ENCODE data around the gene TEX48. TPM values are rescaled to one million over a fixed set of nuclear protein-coding genes. Genes with fewer than 3 reads are reported as not detected.

TEX48 gene
- total RNA-seq, 1 experiment from 2014 or later, result not detected

- no peaks in the 10 kb centered on the region for H3K27me3 ChIP-seq (replicated peaks; ENCODE audit: control insufficient read depth, insufficient read depth, low read length)
- Mint-ChIP-seq H3K27ac (ENCODE audit: unreplicated experiment) (no peak overlapping the region), H3K4me3 (ENCODE audit: unreplicated experiment) (no peak overlapping the region), H3K4me1 (ENCODE audit: low read depth, unreplicated experiment) (no peaks in the 10 kb centered on the region), H3K36me3 (ENCODE audit: insufficient read depth, unreplicated experiment) (peaks cover 14% of the 10 kb centered on the region), H3K9me3 (ENCODE audit: unreplicated experiment) (no peaks in the 10 kb centered on the region), H3K27me3 (ENCODE audit: insufficient read depth, unreplicated experiment) (no peaks in the 10 kb centered on the region)
- TSS peak; percentile 25 for BruUV-seq (replicated peaks)
- CTCF ChIA-PET, result no interaction called here
- H3K36me3 ChIP-seq (ENCODE audit: control insufficient read depth, insufficient read depth, low read length), result no peaks in the 10 kb centered on the region; the same call in 1 of the 2 replicates
- H3K9me3 ChIP-seq, result peaks cover 3% of the 10 kb centered on the region; the same call in 1 of the 2 replicates
- no peaks in the 10 kb centered on the region for H3K4me1 ChIP-seq
- POLR2A ChIA-PET, result no interaction called here
- intact Hi-C loops (cut with micrococcal nuclease; ENCODE audit: unreplicated experiment), result no loop called here
- no peak for DNase-seq
- no peak overlapping the region for H3K4me3 ChIP-seq (ENCODE audit: low read depth, low read length)
- TF ChIP-seq CTCF (IDR thresholded peaks at IDR 0.05; ENCODE audit: insufficient read depth in 1 of 2, low read depth in 1 of 2, low read length in 1 of 2, severe bottlenecking in 1 of 2, unreplicated experiment in 1 of 2), result no peak
Measured at GRCh38 chr9:114643896-114644295, 38.1 kb downstream of the TEX48 start.

GRCh38 chr9:114643001-114643400 is 39.0 kb downstream of the TEX48 start:
- H3K4me1 Mint-ChIP-seq (ENCODE audit: low read depth, unreplicated experiment), result no peaks in the 10 kb centered on the region
- Histone ChIP-seq H3K27me3 (replicated peaks; ENCODE audit: control insufficient read depth, insufficient read depth, low read length) (no peaks in the 10 kb centered on the region), H3K9me3 (peaks cover 3% of the 10 kb centered on the region; the same call in 1 of the 2 replicates), H3K4me1 (no peaks in the 10 kb centered on the region), H3K36me3 (ENCODE audit: control insufficient read depth, insufficient read depth, low read length) (no peaks in the 10 kb centered on the region; the same call in 1 of the 2 replicates), H3K4me3 (ENCODE audit: low read depth, low read length) (no peak overlapping the region)
- peaks cover 14% of the 10 kb centered on the region for H3K36me3 Mint-ChIP-seq (ENCODE audit: insufficient read depth, unreplicated experiment)
- no peak overlapping the region for H3K27ac Mint-ChIP-seq (ENCODE audit: unreplicated experiment)
- no peak for DNase-seq
- H3K4me3 Mint-ChIP-seq (ENCODE audit: unreplicated experiment), result no peak overlapping the region
- H3K27me3 Mint-ChIP-seq (ENCODE audit: insufficient read depth, unreplicated experiment), result no peaks in the 10 kb centered on the region
- H3K9me3 Mint-ChIP-seq (ENCODE audit: unreplicated experiment), result no peaks in the 10 kb centered on the region
- no peak for TF ChIP-seq CTCF (IDR thresholded peaks at IDR 0.05; ENCODE audit: insufficient read depth in 1 of 2, low read depth in 1 of 2, low read length in 1 of 2, severe bottlenecking in 1 of 2, unreplicated experiment in 1 of 2)
- ChIA-PET POLR2A (no interaction called here), CTCF (no interaction called here)
- intact Hi-C loops (cut with micrococcal nuclease; ENCODE audit: unreplicated experiment), result no loop called here
- no TSS peak for BruUV-seq (replicated peaks)

GRCh38 chr9:114641967-114642366 is 40.0 kb downstream of the TEX48 start:
- TF ChIP-seq CTCF (IDR thresholded peaks at IDR 0.05; ENCODE audit: insufficient read depth in 1 of 2, low read depth in 1 of 2, low read length in 1 of 2, severe bottlenecking in 1 of 2, unreplicated experiment in 1 of 2), result no peak
- ChIA-PET POLR2A (no interaction called here), CTCF (no interaction called here)
- Histone ChIP-seq H3K4me3 (ENCODE audit: low read depth, low read length) (no peak overlapping the region), H3K4me1 (no peaks in the 10 kb centered on the region), H3K27me3 (replicated peaks; ENCODE audit: control insufficient read depth, insufficient read depth, low read length) (no peaks in the 10 kb centered on the region), H3K36me3 (ENCODE audit: control insufficient read depth, insufficient read depth, low read length) (no peaks in the 10 kb centered on the region; the same call in 1 of the 2 replicates), H3K9me3 (no peaks in the 10 kb centered on the region)
- no TSS peak for BruUV-seq (replicated peaks)
- Mint-ChIP-seq H3K36me3 (ENCODE audit: insufficient read depth, unreplicated experiment) (peaks cover 14% of the 10 kb centered on the region), H3K4me3 (ENCODE audit: unreplicated experiment) (no peak overlapping the region), H3K9me3 (ENCODE audit: unreplicated experiment) (no peaks in the 10 kb centered on the region), H3K27ac (ENCODE audit: unreplicated experiment) (no peak overlapping the region), H3K27me3 (ENCODE audit: insufficient read depth, unreplicated experiment) (no peaks in the 10 kb centered on the region), H3K4me1 (ENCODE audit: low read depth, unreplicated experiment) (no peaks in the 10 kb centered on the region)
- DNase-seq, result no peak
- intact Hi-C loops (cut with micrococcal nuclease; ENCODE audit: unreplicated experiment), result no loop called here

Data from Caco-2 (cell line).